ENCODE results near the gene ARHGAP26.

GRCh38 chr5:143080982-143081381 is 310.8 kb downstream of the ARHGAP26 start:
- TF ChIP-seq ZNF274 (IDR thresholded peaks at IDR 0.05; ENCODE audit: low read depth, low read length) (no peak), YY1 (IDR thresholded peaks at IDR 0.05; ENCODE audit: insufficient read depth, insufficient read length) (no peak)

Data from NT2/D1 (cell line).